GM21367 (cell line): Measurements from ENCODE around the gene RRAD.
A peak's percentile ranks its signal among the peaks of the same experiment; 100 is the strongest.

ENCODE experiments used
- ATAC-seq: cut with Tn5 transposase; IDR thresholded peaks from one replicate; pipeline ENCODE4 v1.9.1; 2021; ENCODE audit not compliant: unreplicated experiment

The RRAD gene

DNA sequence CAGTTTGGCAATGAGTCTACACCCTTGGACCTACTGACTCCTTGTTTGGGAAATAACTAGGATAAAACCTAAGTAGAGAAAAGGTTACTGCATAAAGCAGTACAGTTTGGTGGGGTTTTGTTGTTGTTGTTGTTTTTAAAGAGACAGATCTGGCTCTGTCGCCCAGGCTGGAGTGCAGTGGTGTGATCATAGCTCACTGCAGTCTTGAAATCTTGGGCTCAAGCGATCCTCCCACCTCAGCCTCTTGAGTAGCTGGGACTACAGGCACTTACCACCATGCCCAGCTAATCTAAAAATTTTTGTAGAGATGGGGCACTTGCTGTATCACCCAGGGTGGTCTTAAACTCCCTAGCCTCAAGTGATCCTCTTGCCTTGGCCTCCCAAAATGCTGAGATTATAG, 43.8 kb downstream of the RRAD start:
- no peak for ATAC-seq

DNA sequence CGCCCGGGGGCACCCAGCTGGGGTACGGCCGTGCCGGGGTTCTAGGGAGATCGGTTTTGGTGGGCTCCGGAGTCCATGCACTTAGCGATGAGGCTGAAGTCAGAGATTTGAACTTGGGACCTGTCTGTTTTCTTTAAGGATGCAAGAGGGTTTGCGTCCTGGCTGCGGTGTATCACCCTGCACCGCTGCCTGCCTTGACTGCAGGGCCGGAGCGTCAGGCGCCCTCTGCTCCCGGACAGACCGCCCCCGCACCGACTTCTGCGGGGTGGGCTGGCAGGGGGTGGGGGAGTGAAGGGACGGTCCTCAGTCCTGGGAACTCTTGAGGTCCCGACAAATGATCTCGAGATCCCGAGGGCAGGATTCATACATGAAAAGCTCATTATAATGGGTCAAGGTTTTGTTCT, 44.3 kb downstream of the RRAD start:
- peak; percentile 9 for ATAC-seq

DNA sequence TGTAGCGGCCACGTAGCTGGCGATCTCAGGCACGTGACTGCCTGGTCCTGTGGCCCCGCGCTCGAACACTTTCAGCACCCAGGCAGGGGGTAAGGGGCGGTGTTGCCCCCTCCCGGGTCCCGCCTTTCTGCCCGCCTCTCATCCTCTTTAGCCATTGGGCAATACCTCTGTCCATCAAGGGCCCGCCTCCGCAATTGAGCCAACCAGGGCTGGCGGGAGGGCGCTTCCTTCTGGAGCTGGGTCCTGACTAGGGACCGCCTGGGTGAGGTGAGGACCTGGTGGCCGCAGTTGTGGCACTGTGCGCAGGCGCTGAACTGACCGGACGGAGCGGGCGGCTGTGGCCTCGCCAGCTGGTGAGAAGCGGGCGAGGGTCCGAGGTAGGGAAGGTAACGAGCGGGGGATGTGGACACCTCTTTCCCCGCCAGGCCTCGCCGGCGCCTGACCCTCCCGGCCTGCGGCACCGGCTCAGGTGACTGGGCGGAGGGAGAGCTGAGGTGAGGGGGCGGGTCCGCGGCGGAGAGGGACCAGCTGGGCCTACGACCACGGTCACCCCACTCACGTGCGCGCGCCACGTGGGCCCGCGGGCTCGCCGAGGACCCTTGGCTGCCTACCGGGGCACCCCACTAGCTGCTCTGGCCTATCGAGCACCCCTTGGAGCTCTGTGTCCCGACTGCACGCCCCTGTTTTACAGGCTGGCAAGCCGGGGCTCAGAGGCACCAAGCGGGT, 44.9 kb downstream of the RRAD start, which contains the start of gene PDP2:
PDP2 (plus strand) TSS at position 228 of the 726 bp plus-strand sequence. CDS start 3,770 bp downstream, outside the sequence.
- ATAC-seq: peak; percentile 90

DNA sequence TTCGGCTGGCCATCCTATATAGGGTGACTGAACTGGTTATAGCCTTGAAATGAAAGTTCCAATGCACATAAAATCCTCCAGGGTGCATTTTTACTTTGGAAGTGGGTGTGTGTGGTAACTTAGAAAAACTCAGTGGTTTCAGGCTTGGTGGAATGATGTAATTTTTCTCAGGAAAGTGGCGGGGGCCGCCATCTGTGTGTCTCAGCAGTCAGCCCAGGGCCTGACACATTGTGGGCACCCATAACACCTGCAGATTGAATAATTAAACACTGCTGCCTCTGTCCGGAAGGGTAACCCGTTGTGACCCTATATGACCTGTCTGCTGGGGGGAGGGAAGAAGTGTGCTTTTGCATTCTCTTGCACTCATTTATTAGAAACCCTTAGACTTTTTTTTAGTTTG, 47.3 kb downstream of the RRAD start:
- no peak for ATAC-seq

DNA sequence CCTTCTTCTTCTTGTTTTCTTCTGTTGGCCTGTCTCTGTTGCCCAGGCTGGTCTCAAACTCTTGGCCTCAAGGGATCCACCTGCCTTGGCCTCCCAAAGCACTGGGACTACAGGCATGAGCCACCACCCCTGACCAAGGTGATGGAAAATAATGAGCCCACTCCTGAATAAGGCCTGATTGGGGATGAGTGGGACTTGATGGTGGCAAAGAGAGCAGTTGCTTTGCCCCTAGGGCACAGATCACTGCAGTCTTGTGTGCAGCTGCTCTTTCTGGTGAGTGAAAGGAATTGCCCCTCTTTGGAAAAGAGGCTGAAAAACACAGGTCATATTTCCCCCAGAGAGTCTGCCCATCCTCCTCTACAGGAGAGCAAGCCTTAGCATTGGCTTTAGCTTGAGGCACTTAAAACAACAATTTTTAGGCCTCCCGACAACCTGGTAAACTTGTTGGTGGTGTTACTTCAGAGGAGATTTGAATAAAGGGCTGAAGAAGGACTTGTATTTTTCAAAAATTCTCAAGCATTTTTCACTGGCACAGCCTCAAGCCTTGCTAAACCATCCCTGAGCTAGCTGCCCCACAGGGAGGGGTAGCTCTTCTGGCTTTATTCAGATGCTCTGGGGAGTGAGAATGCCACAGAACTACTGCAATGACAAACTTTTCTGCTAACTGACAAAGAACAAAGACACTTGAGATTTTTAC, 51.1 kb downstream of the RRAD start:
- ATAC-seq: no peak

DNA sequence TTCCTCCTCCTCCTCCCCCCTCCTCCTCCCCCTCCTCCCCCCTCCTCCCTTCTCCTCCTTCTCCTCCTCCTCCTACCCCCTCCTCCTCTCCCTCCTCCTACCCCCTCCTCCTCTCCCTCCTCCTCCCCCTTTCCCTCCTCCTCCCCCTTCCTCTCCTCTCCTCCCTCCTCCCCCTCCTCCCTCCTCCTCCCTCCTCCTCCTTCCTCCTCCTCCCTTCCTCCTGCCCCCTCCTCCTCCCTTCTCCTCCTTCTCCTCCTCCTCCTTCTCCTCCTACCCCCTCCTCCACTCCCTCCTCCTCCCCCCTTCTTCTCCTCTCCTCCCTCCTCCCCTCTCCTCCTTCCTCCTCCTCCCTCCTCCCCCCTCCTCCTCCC, 51.7 kb downstream of the RRAD start:
- no peak for ATAC-seq

DNA sequence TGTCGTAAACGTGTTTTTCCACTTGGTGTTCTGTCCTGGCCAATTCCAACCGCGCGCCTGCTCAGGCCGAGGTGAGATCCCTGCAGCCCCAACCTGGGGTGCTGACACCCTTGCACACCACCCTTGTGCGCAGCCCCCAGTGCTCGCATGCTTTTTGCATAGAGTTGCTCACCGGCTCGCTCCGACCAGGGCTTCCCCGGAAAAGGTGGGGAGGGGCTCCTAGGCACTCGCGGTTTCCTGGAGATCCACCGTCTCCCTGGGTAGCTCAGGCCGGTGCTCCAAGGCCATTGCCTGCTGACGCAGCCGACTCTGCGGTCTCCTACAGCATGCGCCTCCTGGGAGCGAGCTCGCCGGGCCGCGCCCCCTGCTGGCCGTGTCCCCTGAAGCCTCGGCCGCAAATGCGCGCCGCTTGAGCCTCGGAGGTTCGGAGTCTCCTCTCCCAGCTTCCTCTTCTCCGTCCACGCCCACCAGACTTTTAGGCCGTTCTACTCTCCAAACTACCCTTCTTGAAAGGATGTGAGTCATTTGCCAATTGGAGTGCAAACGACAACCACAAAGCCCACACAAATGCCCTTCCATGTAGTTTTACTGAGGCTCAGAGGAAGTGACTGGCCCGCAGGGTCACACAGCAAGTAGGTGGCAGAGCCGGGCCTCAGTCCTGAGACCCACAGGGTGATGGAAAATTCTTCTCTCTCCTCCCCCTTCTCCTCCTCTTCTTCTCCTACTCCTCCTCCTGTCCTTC, 52.2 kb downstream of the RRAD start:
- ATAC-seq: peak; percentile 81

DNA sequence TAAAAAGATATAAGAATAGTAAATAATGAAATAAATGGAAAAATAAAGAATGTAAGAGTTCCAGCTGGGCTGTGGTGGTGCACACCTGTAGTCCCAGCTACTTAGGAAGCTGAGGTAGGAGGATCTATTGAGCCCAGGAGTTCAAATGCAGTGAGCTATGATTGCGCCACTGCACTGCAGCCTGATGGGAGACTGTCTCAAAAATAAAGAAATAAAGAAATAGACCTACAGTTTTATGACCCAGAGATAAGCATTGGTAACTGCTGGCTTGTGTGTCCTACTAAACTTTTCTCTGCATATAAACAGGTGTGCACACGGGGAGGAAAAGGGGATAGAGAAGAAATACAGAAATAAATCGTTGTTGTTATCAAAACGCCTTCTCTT, 52.8 kb downstream of the RRAD start:
- ATAC-seq: no peak

DNA sequence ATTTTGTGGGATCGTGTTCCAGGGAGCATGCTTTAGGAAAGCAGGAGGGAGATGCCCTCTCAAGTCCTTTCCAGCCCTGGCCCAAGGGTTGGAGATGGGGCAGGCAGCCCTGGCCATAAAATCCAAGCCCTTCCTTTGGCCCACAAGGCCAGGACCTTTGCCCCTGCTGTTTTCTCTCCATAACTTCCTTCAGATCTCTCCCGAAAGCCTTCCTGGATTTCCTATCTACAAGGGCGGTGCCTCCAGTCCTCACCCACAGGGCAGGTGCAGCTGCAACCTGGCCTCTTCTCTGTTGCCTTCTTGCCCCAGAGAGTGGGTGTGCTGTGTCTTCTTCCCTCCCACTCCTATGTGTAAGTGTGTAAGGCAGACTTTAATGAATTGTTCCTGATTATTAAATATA, 53.5 kb downstream of the RRAD start:
- ATAC-seq: no peak
